HFF-Myc (cell line): Measurements from ENCODE around the gene GRB7.

Experiments
- DNase-seq: peaks from one replicate; pipeline ENCODE4 v3.0.0-alpha.2; 2011; ENCODE audit warnings: low read depth; ENCODE audit errors: extremely low read depth
- H3K4me3 ChIP-seq: replicated peaks from 2 replicates; pipeline ENCODE4 v1.5.1; 2011; ENCODE audit warnings: low read depth, mild to moderate bottlenecking, control low read depth, low read length
- TF ChIP-seq, protein P1 (sequence below): IDR thresholded peaks from 2 replicates; pipeline ENCODE4 v1.5.1; 2012; ENCODE audit warnings: mild to moderate bottlenecking, low read depth, low read length, control low read depth; ENCODE audit errors: missing control alignments

GRB7 gene

DNA sequence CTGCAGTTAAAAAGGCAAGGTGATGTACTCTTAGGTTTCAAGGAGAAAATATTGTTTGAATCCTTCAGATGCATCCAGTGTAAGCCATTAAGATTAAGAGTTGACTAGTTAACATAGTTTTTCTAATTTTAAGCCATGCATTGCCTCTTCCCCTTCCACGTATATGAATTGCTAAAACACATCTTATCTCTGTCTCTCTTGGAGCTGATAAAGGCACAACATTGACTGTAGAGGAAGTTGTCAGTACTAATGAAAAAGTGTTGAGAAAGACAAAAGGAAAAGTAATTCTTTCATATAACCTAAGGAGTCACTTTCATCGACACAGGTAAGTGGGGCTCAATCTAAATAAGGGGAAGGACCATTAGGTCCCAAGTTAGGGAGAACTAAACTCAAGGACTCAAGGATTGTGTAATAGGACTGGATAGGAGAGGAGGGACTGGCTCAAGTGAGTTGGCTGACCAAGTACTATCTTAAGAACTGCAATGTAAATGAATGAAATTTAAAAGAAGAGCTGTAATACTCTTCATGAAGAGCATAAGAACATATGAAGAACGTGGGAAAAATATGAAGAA, 55.6 kb downstream of the GRB7 start:
- no peak overlapping the region for H3K4me3 ChIP-seq
- TF ChIP-seq, protein P1, sequence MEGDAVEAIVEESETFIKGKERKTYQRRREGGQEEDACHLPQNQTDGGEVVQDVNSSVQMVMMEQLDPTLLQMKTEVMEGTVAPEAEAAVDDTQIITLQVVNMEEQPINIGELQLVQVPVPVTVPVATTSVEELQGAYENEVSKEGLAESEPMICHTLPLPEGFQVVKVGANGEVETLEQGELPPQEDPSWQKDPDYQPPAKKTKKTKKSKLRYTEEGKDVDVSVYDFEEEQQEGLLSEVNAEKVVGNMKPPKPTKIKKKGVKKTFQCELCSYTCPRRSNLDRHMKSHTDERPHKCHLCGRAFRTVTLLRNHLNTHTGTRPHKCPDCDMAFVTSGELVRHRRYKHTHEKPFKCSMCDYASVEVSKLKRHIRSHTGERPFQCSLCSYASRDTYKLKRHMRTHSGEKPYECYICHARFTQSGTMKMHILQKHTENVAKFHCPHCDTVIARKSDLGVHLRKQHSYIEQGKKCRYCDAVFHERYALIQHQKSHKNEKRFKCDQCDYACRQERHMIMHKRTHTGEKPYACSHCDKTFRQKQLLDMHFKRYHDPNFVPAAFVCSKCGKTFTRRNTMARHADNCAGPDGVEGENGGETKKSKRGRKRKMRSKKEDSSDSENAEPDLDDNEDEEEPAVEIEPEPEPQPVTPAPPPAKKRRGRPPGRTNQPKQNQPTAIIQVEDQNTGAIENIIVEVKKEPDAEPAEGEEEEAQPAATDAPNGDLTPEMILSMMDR: no peak
- no peak for DNase-seq

DNA sequence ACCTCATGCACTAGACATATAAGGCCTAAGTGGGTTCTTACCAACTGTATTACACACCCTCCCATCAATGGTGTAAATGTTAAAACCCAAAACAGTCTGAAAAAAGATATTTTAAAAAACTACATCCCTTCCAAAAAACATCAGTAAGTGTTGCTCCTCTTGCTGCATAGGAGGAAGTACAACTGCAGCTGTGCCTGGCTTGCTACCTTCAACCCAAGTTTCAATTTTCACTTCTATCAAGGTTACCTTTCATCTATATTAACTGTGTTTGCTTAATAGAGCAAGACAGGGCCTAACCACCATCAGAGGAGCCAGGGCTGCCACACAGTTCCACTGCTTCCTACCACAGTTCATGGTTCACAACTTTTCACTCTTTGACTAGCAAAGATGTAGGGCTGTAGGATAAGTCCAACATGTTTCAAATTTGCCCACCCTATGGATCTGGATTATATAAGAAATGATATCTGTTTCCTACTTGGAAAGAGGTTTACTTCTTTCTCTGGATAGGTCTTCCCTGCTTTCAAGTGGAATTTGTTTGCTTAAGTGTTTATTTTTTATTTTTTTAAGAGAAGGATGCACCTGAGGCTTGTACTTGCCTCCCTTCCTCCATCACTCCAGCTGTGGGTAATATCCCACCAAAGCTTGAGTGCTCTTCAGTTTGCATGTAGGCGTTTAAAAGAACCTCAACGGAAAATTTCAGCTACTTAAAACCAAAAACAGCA, 56.7 kb downstream of the GRB7 start:
- TF ChIP-seq, protein P1: no peak
- no peak for DNase-seq
- H3K4me3 ChIP-seq: no peak overlapping the region
